Panc1 (cell line): ENCODE results near the gene EEF2. TPM values are rescaled to one million over a fixed set of nuclear protein-coding genes. Genes with fewer than 3 reads are reported as not detected.
"Not testable (repeated sequence)": the region's sequence is repeated elsewhere in the genome, so short reads cannot be mapped to it uniquely, and the experiment has no call there.

Experiments used
- ATAC-seq: fragments of 200-7000 bp; cut with Tn5 transposase; 2 replicates; pipeline ENCODE4 v1.9.1; 2020; ENCODE audit warnings: mild to moderate bottlenecking, moderate library complexity
- BruUV-seq: library from RNA; stranded (reverse); fragments of 400-500 nt; replicated peaks from 2 replicates; lab custom pipeline; 2021; lab: Mats Ljungman, UMichigan
- CTCF ChIA-PET: fragments of 300-600 bp; sonication (Branson Sonifier 250); formaldehyde crosslinking; loops from one replicate; lab custom pipeline; 2022; ENCODE audit warnings: antibody characterized with exemption; lab: Charles Lee
- POLR2A ChIA-PET: fragments of 300-600 bp; sonication (Branson Sonifier 250); formaldehyde crosslinking; loops from one replicate; lab custom pipeline; 2022; ENCODE audit warnings: antibody characterized with exemption; lab: Charles Lee
- DNase-seq: peaks from one replicate; pipeline ENCODE4 v3.0.0-alpha.2; 2010; ENCODE audit warnings: low read depth, low spot score
- H3K27ac ChIP-seq: 2 replicates; pipeline ENCODE4 v1.5.1; 2011; ENCODE audit warnings: mild to moderate bottlenecking, low read length, inconsistent platforms
- H3K27me3 ChIP-seq: fragments of 200-500 bp; sonication (Bioruptor generic); 2 replicates; pipeline ENCODE4 v1.6.0; 2014; ENCODE audit warnings: low read length, inconsistent platforms; ENCODE audit not compliant: control insufficient read depth, insufficient read depth
- H3K36me3 ChIP-seq: fragments of 200-500 bp; sonication (Bioruptor generic); 2 replicates; pipeline ENCODE4 v1.5.1; 2014; ENCODE audit warnings: inconsistent platforms, mild to moderate bottlenecking, low read length, moderate library complexity; ENCODE audit not compliant: control insufficient read depth, insufficient read depth
- H3K4me1 ChIP-seq: 2 replicates; pipeline ENCODE4 v1.5.1; 2011; ENCODE audit warnings: inconsistent platforms, mild to moderate bottlenecking, low read length, moderate library complexity; ENCODE audit not compliant: control insufficient read depth, insufficient read depth
- H3K4me3 ChIP-seq, 2 experiments: 2 replicates each; pipeline ENCODE4 v1.5.1; 2011 to 2012; ENCODE audit warnings: low read depth in 2 of 2, low read length in 2 of 2, mild to moderate bottlenecking in 2 of 2, inconsistent platforms in 1 of 2, moderate library complexity in 1 of 2
- H3K9me3 ChIP-seq: fragments of 200-500 bp; sonication (Bioruptor generic); 2 replicates; pipeline ENCODE4 v1.5.1; 2014; ENCODE audit warnings: low read depth, mild to moderate bottlenecking, inconsistent platforms, low read length, moderate library complexity; ENCODE audit not compliant: control insufficient read depth, insufficient read depth
- CTCF ChIP-seq: fragments of 450-650 bp; IDR thresholded peaks from 2 replicates; pipeline ENCODE4 v1.5.1; 2017; ENCODE audit warnings: mild to moderate bottlenecking
- POLR2AphosphoS5 ChIP-seq: IDR thresholded peaks from 2 replicates; pipeline ENCODE4 v1.6.1; 2012; ENCODE audit warnings: mild to moderate bottlenecking, low read depth, low read length, moderate library complexity
- REST ChIP-seq, 2 experiments: IDR thresholded peaks; 2 replicates each; pipeline ENCODE4 v1.6.1; 2011 to 2012; ENCODE audit warnings: low read depth in 2 of 2, control low read depth in 1 of 2, low read length in 1 of 2, mild to moderate bottlenecking in 1 of 2, moderate library complexity in 1 of 2; ENCODE audit not compliant: insufficient read depth in 1 of 2
- SIN3A ChIP-seq: IDR thresholded peaks from 2 replicates; pipeline ENCODE4 v1.6.1; 2012; ENCODE audit warnings: low read depth, mild to moderate bottlenecking, low read length, moderate library complexity, borderline replicate concordance; ENCODE audit not compliant: insufficient read depth
- TCF7L2 ChIP-seq: IDR thresholded peaks from 2 replicates; pipeline ENCODE4 v1.6.1; 2011; ENCODE audit warnings: mild to moderate bottlenecking, low read depth, low read length, inconsistent platforms
- in situ Hi-C: cut with HindIII; loops from 2 replicates; pipeline ENCODE4 v1.10.0; 2016; ENCODE audit warnings: low sequenced_read_pairs, low pct_unique_long_range_greater_than_20kb
- intact Hi-C: fragments of 100-400 bp; cut with micrococcal nuclease; formaldehyde crosslinking; loops from one replicate; pipeline ENCODE4 v1.10.0; 2022; ENCODE audit not compliant: unreplicated experiment
- total RNA-seq: library from RNA; stranded (reverse); gene quantifications from one replicate; pipeline ENCODE4 v1.2.1, GENCODE V29; 2021; ENCODE audit not compliant: unreplicated experiment

Gene EEF2
- total RNA-seq, 1 experiment from 2014 or later, result 1,391 TPM

- H3K4me1 ChIP-seq, in situ Hi-C loops, DNase-seq, intact Hi-C loops, H3K27ac ChIP-seq, BruUV-seq, ATAC-seq, POLR2A ChIA-PET, H3K27me3 ChIP-seq, H3K4me3 ChIP-seq, H3K36me3 ChIP-seq, H3K9me3 ChIP-seq: not testable (repeated sequence)
- CTCF ChIA-PET, result interaction anchor here (0.6 kb wide), 1 partner anchor 100 kb away, joined by 7 read pairs; no protein-coding TSS in a partner anchor
These were observed 15.5 kb upstream of the EEF2 start for GRCh38 chr19:4000798-4001197.

- H3K27me3 ChIP-seq, H3K27ac ChIP-seq, H3K36me3 ChIP-seq, H3K4me1 ChIP-seq, CTCF ChIA-PET, intact Hi-C loops, in situ Hi-C loops, H3K4me3 ChIP-seq, BruUV-seq, POLR2A ChIA-PET, ATAC-seq, DNase-seq, H3K9me3 ChIP-seq: not testable (repeated sequence)
These were observed 13.6 kb upstream of the EEF2 start for GRCh38 chr19:3998667-3999412.

- Histone ChIP-seq H3K36me3 (no peaks in the 10 kb centered on the region), H3K9me3 (no peaks in the 10 kb centered on the region), H3K4me3 (no peak overlapping the region), H3K4me1 (no peaks in the 10 kb centered on the region), H3K27me3 (no peaks in the 10 kb centered on the region), H3K27ac (no peak overlapping the region)
- TF ChIP-seq REST (IDR thresholded peaks at IDR 0.05; ENCODE audit: insufficient read depth in 1 of 2, low read depth in 2 of 2, low read length in 1 of 2) (no peak), CTCF (no peak), TCF7L2 (no peak), SIN3A (no peak), POLR2AphosphoS5 (no peak)
- ChIA-PET CTCF (no interaction called here), POLR2A (no interaction called here)
- in situ Hi-C loops (no loop called here), intact Hi-C loops (no loop called here)
- no peak for ATAC-seq
- no peak for DNase-seq
- BruUV-seq, result no TSS peak
These were observed 10.3 kb upstream of the EEF2 start for GRCh38 chr19:3995607-3996006.
